Effector memory CD4-positive, alpha-beta T cell (primary cell): ENCODE measurements around the gene SWAP70.

Experiments
- DNase-seq, 3 donors: peaks; one replicate each; pipeline ENCODE4 v3.0.0-alpha.2; 2020
- H3K27ac ChIP-seq: 2 replicates; pipeline ENCODE4 v1.7.0; 2013; ENCODE audit warnings: mild to moderate bottlenecking, low read length, moderate library complexity; ENCODE audit not compliant: insufficient read depth, poor library complexity, severe bottlenecking
- H3K27me3 ChIP-seq: replicated peaks from 2 replicates; pipeline ENCODE4 v1.7.0; 2013; ENCODE audit warnings: mild to moderate bottlenecking, low read length; ENCODE audit not compliant: insufficient read depth, control insufficient read depth, poor library complexity, severe bottlenecking
- H3K36me3 ChIP-seq: 2 replicates; pipeline ENCODE4 v1.7.0; 2013; ENCODE audit warnings: mild to moderate bottlenecking, low read length, moderate library complexity; ENCODE audit not compliant: control insufficient read depth, insufficient read depth
- H3K4me1 ChIP-seq: 2 replicates; pipeline ENCODE4 v1.7.0; 2013; ENCODE audit warnings: low read length, mild to moderate bottlenecking; ENCODE audit not compliant: control insufficient read depth, insufficient read depth, poor library complexity, severe bottlenecking
- H3K4me3 ChIP-seq: 2 replicates; pipeline ENCODE4 v1.7.0; 2013; ENCODE audit warnings: low read length, low read depth, mild to moderate bottlenecking; ENCODE audit not compliant: insufficient read depth, poor library complexity, severe bottlenecking
- H3K9me3 ChIP-seq: 2 replicates; pipeline ENCODE4 v1.7.0; 2013; ENCODE audit warnings: mild to moderate bottlenecking, low read length, moderate library complexity; ENCODE audit not compliant: control insufficient read depth

Gene SWAP70

GRCh38 chr11:9717719-9718118 lies 53.8 kb downstream of the SWAP70 start:
- peaks cover 3% of the 10 kb centered on the region for H3K4me1 ChIP-seq
- no peaks in the 10 kb centered on the region for H3K36me3 ChIP-seq
- no peak overlapping the region for H3K4me3 ChIP-seq
- no peaks in the 10 kb centered on the region for H3K27me3 ChIP-seq
- DNase-seq = no peak
- no peaks in the 10 kb centered on the region for H3K9me3 ChIP-seq
- H3K27ac ChIP-seq = no peak overlapping the region

- DNase-seq = no peak
- Histone ChIP-seq H3K4me3 (no peak overlapping the region), H3K4me1 (peaks cover 3% of the 10 kb centered on the region), H3K9me3 (no peaks in the 10 kb centered on the region), H3K27me3 (no peaks in the 10 kb centered on the region), H3K27ac (no peak overlapping the region), H3K36me3 (no peaks in the 10 kb centered on the region)
Observed at GRCh38 chr11:9718147-9718546, 54.3 kb downstream of the SWAP70 start.

GRCh38 chr11:9719566-9720289 lies 55.9 kb downstream of the SWAP70 start:
- Histone ChIP-seq H3K27me3 (no peaks in the 10 kb centered on the region), H3K27ac (no peak overlapping the region), H3K4me3 (no peak overlapping the region), H3K36me3 (no peaks in the 10 kb centered on the region), H3K4me1 (peaks cover 3% of the 10 kb centered on the region), H3K9me3 (no peaks in the 10 kb centered on the region)
- DNase-seq = no peak

GRCh38 chr11:9720290-9720630 lies 56.4 kb downstream of the SWAP70 start:
- Histone ChIP-seq H3K4me1 (peaks cover 3% of the 10 kb centered on the region), H3K27me3 (no peaks in the 10 kb centered on the region), H3K4me3 (no peak overlapping the region), H3K36me3 (no peaks in the 10 kb centered on the region), H3K27ac (no peak overlapping the region), H3K9me3 (no peaks in the 10 kb centered on the region)
- DNase-seq = no peak

- Histone ChIP-seq H3K27ac (no peak overlapping the region), H3K4me3 (no peak overlapping the region), H3K9me3 (no peaks in the 10 kb centered on the region), H3K4me1 (no peaks in the 10 kb centered on the region), H3K36me3 (no peaks in the 10 kb centered on the region), H3K27me3 (no peaks in the 10 kb centered on the region)
- no peak for DNase-seq
Observed at GRCh38 chr11:9722023-9722422, 58.1 kb downstream of the SWAP70 start.

- Histone ChIP-seq H3K9me3 (no peaks in the 10 kb centered on the region), H3K27ac (no peak overlapping the region), H3K36me3 (no peaks in the 10 kb centered on the region), H3K4me3 (no peak overlapping the region), H3K4me1 (no peaks in the 10 kb centered on the region), H3K27me3 (no peaks in the 10 kb centered on the region)
- DNase-seq = no peak
Observed at GRCh38 chr11:9722893-9723292, 59.0 kb downstream of the SWAP70 start.

- Histone ChIP-seq H3K27ac (no peak overlapping the region), H3K36me3 (no peaks in the 10 kb centered on the region), H3K9me3 (no peaks in the 10 kb centered on the region), H3K4me3 (no peak overlapping the region), H3K27me3 (no peaks in the 10 kb centered on the region), H3K4me1 (no peaks in the 10 kb centered on the region)
- DNase-seq = no peak
Observed at GRCh38 chr11:9726321-9727022, 62.6 kb downstream of the SWAP70 start.

GRCh38 chr11:9728058-9728457 lies 64.2 kb downstream of the SWAP70 start:
- Histone ChIP-seq H3K9me3 (no peaks in the 10 kb centered on the region), H3K36me3 (no peaks in the 10 kb centered on the region), H3K4me1 (no peaks in the 10 kb centered on the region), H3K27ac (no peak overlapping the region), H3K4me3 (no peak overlapping the region), H3K27me3 (no peaks in the 10 kb centered on the region)
- no peak for DNase-seq

- H3K27me3 ChIP-seq = no peaks in the 10 kb centered on the region
- no peak for DNase-seq
- no peak overlapping the region for H3K27ac ChIP-seq
- H3K4me1 ChIP-seq = no peaks in the 10 kb centered on the region
- no peak overlapping the region for H3K4me3 ChIP-seq
- no peaks in the 10 kb centered on the region for H3K36me3 ChIP-seq
- peaks cover 6% of the 10 kb centered on the region for H3K9me3 ChIP-seq
Observed at GRCh38 chr11:9731256-9731655, 67.4 kb downstream of the SWAP70 start.

GRCh38 chr11:9732453-9732852 lies 68.6 kb downstream of the SWAP70 start:
- no peak for DNase-seq
- no peaks in the 10 kb centered on the region for H3K27me3 ChIP-seq
- no peak overlapping the region for H3K4me3 ChIP-seq
- H3K36me3 ChIP-seq = no peaks in the 10 kb centered on the region
- H3K27ac ChIP-seq = no peak overlapping the region
- peaks cover 6% of the 10 kb centered on the region for H3K9me3 ChIP-seq
- no peaks in the 10 kb centered on the region for H3K4me1 ChIP-seq
